Measurements from ENCODE around the gene LTBP2.

DNA sequence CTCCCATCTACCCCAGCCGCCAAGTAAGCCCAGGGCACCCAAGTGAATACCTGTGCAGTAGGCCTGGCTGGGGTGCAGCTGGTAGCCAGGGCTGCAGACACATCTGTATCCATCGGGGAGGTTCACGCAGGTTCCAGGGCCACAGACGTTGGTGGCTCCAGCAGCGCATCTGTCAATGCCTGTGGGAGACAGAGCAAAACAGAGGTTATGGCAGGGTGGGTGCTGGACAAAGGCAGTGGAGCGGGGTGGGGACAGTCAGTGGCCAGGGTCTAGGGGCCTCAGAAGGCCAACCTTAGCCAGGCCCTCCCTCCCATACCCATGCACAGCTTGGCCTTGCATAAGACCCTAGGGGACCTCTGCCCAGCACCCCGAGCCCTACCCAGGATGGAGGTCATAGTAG, 89.3 kb downstream of the LTBP2 start:
- TF ChIP-seq JUND (IDR thresholded peaks at IDR 0.05; ENCODE audit: low read length) = no peak
- TF ChIP-seq, protein P1, sequence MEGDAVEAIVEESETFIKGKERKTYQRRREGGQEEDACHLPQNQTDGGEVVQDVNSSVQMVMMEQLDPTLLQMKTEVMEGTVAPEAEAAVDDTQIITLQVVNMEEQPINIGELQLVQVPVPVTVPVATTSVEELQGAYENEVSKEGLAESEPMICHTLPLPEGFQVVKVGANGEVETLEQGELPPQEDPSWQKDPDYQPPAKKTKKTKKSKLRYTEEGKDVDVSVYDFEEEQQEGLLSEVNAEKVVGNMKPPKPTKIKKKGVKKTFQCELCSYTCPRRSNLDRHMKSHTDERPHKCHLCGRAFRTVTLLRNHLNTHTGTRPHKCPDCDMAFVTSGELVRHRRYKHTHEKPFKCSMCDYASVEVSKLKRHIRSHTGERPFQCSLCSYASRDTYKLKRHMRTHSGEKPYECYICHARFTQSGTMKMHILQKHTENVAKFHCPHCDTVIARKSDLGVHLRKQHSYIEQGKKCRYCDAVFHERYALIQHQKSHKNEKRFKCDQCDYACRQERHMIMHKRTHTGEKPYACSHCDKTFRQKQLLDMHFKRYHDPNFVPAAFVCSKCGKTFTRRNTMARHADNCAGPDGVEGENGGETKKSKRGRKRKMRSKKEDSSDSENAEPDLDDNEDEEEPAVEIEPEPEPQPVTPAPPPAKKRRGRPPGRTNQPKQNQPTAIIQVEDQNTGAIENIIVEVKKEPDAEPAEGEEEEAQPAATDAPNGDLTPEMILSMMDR (IDR thresholded peaks at IDR 0.05; ENCODE audit: control extremely low read depth in 1 of 3, insufficient read depth in 1 of 3, low read depth in 1 of 3, low read length in 3 of 3) = no peak

Measured in H1 (cell line).